Measurements from ENCODE around the gene APOBEC3H. TPM values are rescaled to one million over a fixed set of nuclear protein-coding genes. Genes with fewer than 3 reads are reported as not detected.

APOBEC3H gene
- total RNA-seq, 1 donor from 2014 or later: not detected

DNA sequence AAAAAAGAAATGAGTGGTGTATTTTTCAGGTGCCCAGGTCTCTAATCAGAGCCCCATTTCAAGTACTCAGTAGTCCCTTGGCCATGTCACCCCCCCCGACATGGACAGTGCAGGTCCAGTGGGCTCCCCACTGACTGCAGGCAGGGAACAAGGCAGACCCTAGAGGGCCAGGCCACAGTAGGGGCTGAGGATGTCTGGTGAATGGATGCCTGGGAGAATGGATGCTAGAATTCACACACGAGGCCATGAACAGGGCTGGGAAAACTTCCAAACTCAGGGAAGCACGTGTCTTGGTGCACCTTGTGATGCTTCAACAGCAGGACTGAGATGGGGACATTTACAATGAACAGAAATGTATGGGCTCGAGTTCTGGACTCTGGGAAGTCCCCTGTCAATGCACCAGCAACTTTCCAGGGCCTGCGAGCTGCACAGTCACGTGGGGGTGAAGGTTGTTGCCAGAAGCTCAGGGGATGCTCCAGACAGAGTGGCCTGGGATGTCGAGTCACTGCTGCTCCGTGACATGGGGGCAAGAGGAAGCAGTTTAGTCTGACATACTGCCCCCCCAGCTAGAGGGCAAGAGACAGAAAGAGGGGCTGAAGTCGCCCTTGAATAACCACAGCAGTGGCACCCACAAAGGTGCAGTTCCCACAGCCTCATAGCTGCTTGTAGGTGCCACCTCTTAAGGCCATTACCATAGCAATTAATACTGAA lies 16.8 kb upstream of the APOBEC3H start:
- no peak for DNase-seq (ENCODE audit: low read depth)

DNA sequence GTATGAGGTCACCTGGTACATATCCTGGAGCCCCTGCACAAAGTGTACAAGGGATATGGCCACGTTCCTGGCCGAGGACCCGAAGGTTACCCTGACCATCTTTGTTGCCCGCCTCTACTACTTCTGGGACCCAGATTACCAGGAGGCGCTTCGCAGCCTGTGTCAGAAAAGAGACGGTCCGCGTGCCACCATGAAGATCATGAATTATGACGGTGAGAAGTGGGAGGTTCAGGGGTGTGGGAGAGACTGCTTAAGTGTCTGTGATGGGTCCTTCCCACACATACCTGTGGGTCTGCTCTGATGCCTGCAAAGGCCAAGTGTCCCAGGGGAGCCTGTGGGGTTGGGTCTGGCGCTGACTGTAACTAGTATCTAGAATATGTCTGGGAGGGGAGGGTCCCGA lies 16.0 kb upstream of the APOBEC3H start:
- DNase-seq (ENCODE audit: low read depth): no peak

DNA sequence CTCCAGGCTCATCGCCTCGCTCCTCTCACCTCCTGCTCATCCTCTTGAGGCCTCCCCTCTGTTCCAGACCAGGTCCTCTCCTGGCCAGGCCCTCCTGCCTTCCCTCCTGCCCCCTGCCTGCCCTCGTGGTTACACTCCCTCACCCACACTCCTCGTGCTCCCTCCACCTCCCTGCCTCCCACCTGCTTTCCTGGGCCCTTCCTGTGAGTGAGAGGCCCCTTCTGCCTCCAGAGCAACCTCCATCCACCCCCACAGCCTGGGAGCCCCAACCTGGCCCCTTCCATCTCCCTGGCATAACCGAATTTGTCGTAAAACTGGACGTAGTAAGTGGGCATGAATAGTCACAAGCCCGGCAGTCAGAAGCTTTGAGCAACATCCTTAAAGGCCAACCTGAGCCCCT lies 15.4 kb upstream of the APOBEC3H start:
- no peak for DNase-seq (ENCODE audit: low read depth)

DNA sequence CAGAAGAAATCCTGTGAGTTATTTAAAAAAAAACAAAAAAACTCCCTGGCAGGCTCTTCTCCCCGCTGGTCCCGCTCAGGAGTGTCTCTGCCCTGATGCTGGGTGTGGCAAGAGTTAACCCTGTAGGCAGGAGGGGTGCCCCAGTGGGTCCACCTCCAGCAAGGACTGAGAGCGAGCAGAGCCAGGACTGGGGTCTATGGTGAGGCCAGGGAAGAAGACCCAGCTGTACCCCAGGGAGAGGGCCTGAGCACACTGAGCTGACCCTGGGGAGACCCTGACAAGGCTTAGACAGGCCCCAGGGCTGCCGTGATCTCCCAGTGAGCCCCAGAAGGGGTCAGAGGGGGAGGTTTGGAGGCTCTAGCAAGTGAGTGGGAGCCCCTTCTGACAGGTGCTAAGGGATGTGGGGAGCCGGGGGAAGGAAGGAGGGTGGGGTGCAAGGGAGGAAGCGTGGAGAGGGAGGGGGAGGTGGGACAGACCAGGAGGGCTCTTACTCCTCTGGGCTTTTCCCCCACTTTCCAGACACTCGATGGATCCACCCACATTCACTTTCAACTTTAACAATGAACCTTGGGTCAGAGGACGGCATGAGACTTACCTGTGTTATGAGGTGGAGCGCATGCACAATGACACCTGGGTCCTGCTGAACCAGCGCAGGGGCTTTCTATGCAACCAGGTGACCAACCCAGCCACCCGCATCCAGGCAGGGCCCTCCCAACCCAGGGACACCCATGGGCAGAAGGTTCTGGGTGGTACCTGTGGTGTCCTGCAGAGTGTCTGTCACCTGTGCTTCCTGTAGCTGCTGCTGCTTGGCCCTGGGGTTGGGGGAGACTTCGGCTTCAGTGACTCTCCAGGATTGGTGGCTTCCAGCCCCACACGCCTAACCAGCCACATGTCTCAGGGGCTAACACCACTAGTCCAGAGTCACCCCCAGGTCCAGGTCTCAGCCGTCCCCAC lies 13.6 kb upstream of the APOBEC3H start:
- DNase-seq (ENCODE audit: low read depth): no peak

DNA sequence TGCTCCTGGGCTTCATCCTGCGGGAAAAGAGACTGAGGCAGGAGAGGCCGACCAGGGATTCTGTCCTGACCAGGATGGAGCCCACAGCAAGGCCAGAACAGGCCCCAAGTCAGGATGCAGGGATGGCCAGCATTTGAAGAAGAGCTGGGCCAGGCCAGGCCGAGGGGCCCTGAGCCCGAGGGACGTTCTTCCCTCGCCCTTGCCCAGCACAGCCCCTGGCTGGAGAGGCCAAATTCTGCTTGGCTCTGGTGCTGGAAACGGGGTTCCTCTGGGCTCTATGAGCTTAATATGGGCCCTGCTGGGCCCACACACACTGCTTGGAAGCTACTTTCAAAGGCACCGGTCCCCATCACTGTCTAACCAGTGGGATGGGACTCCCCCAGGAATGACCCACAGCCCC lies 12.4 kb upstream of the APOBEC3H start:
- DNase-seq (ENCODE audit: low read depth): no peak

DNA sequence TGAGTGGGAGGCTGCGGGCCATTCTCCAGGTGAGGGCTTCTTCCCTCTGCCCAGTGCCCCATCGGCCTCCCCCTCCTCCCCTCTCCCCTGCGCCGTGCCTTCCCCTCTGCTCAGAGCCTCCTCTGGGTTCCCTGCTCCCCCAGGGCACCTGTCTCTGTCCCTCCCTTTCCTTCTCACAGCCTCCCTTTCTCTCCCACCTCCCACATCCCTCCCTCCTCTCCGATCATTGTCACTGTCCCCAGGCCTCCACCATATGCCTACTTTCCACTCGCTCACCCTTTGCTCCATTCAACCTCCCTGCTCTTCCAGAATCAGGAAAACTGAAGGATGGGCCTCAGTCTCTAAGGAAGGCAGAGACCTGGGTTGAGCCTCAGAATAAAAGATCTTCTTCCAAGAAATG lies 9.9 kb upstream of the APOBEC3H start:
- no peak for DNase-seq (ENCODE audit: low read depth)

DNA sequence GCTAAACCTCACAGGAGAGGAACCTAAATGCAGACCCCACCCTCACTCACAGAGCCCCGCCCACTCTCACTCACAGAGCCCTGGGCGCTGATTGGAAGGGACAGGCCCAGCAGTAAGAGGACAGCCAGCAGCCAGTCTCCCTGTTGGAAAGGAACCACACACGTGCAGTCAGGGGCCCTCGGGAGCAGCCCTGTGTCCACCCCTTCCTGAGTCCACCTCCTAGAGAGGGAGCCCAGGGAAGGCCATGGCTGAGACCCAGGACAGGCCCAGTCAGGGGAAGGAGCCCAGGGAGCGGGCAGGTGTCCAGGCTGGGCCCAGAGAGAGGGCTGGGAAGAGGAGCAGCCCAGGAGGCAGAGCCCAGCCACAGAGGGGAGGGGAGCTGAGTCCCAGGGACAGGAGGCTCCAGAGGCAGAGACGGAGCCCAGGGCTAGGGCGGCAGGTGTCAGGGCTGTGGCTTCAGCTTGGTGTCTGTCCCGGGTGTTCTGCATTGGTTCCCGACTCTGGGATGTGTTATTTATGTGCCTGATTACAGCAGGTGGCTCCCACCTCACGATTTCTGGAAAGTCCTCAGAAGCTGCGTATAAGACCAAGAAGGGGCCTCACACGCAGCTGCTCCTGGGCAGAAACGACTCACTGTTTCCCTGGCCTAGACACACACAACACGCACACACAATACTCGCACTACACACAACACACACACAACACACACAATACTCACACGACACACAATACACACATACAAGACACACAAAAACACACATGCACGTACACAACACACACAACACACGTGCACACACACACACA lies 9.0 kb upstream of the APOBEC3H start:
- peak; percentile 70 for DNase-seq (ENCODE audit: low read depth)

DNA sequence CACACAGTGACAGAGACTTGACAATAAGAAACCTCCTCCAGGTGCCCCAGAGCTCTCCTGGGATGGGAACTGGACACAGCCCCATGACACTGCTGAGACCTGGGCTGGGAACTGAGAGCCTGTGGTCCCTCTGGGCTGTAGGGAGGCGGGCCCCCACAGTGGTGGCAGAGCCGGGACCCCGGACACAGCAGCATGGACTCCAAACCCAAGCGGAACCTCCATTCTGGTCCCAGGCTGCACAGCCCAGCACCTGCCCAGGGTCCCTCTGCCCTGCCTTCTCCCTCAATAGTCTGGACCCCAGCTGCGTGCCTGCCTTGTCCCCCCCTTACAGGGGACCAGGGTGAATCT lies 8.4 kb upstream of the APOBEC3H start:
- no peak for DNase-seq (ENCODE audit: low read depth)

DNA sequence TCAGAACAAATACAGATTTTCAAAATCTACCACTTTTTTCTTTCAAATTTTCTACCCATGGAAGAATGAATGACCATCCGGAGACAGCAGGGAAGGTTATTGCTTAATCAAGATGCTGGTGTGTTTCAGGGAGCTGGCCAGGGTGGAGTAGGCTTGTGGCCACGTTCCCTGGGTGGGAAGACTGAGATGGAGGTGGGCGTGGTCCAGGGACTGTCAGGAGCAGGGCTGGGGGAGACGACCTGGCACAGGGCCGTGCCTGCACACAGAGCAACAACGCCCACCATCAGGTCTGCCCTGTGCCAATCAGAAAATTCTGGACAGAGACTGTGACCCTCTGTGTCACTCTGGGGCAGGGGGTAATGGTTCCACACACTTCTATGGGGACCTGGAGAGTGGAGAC lies 7.1 kb upstream of the APOBEC3H start:
- DNase-seq (ENCODE audit: low read depth): no peak

DNA sequence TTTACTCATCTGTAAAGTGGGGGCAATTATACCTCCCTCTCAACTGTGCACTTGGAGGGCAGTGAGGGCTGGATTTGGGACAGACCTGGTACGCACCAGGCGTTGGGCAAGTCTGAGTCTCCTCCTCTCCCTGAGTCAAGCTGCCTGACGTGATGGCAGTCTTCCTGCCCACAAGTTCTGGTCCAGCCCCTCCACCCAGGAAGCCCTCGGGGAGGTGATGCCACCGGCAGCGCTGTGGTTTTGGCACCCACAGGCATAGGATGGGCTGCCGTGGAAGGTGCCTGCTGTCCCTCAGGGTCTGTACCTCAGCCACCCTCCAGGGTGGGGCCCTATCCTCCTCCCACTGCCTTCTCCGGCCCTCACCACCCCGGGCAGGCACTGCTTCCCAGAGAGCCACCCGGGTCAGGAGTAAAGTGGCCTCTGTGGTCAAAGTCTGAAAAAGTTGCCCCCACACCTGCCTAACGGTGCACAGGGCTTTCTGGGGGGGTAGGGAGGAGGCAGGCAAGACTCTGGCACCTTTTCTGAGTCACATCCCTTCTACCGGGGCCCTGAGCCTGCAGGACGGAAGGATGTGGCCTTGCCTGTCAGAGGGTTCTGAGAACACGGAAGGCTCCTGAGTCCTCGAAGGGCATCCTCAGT lies 6.5 kb upstream of the APOBEC3H start:
- no peak for DNase-seq (ENCODE audit: low read depth)

DNA sequence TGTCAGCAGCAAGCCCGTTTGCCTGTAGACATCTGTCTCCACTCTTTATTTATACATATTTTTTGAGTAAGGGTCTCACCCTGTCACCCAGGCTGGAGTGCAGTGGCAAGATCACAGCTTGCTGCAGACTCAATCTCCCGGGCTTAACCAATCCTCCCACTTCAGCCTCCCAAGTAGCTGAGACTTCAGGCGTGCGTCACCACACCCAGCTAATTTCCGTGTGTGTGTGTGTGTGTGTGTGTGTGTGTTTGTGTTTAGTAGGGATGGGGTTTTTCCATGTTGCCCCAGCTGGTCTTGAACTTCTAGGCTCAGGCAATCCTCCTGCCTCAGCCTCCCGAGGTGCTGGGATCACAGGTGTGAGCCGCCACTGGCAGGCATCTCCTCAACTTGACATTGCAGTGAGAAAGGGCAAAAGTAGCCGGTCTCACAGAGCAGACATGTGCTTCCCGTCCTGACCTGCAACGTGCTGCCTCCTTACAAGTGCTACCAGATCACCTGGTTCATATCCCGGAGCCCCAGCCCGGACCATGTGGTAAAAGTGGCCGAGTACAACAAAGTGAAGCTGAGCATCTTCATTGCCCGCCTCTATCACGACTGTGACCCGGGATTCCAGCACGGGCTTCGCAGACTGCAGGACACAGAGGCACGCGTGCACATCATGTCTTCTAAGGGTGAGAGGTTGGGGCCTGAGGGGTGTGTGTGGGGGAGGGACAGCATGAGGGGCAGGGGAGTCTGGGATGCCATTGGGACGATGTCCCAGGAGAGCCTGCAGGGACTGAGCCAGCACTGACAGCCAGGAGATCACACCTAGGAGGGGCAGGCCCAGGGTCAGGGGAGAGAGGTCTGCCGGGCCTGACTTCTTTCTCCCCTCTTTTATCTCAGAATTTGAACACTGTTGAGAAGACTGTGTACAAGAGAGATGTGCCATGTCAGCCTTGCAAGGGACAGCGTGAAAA lies 5.6 kb upstream of the APOBEC3H start:
- DNase-seq (ENCODE audit: low read depth): no peak

DNA sequence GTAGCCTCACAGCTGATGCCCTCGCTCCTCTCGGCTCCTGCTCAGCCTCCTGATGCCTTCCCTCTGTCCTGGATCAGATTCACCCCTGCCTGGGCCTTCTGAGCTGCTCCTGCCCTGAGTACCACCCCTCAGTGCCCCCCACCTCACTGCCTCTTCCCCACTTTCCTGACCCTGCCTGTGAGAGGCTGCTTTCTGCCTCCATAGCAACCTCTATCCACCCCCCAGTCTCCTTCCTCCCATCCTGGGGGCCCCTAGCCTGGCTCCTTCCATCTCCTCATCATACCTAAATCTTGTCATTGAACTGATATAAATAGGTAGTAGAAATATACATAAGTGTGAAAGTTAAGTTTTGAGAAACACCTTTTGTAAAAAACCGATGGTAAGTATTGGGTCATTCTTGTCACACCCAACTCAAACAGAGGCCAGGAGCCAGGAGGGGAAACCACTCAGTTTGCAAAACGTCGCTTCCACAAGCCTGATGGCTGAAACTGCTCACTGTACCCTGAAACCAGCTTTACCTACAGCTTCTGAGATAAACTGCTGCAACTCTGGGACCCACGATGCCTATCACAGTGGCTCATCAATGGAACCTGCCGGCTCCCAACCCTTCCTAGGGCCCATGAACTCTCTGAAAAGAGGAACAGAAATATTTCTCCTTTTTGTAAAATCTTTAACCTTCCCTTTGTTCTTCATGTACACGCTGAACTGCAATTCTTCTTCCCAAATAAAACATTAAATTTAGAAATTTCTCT lies 4.8 kb upstream of the APOBEC3H start:
- no peak for DNase-seq (ENCODE audit: low read depth)

DNA sequence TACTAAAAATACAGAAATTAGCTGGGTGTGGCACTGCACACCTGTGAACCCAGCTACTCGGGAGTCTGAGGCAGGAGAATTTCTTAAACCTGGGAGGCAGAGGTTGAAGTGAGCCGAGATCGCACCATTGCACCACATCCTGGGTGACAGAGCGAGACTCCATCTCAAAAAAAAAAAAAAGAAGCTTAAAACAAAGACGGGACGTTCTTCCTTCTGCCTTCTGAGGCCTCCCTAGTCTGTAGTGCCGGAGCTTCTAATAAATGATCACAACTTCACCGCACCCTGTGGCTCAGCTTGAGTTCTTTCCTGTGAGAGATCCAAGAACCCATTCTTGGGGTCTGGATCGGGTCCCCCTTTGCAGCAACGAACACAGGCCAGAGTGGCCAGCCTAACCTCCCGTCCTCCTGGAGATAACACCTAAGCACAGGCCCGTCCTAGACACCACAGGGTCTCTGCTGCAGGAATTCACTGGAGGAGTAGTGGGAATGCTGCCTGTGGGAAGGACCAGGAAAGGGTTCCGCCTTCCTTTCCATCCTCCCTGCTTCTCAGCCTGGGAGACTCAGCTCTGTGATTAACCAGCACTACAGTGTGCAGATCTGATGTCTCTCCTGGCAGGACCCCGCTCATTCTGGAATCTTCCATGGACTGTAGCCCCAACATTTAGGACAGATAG lies 2.2 kb upstream of the APOBEC3H start:
- no peak for DNase-seq (ENCODE audit: low read depth)

DNA sequence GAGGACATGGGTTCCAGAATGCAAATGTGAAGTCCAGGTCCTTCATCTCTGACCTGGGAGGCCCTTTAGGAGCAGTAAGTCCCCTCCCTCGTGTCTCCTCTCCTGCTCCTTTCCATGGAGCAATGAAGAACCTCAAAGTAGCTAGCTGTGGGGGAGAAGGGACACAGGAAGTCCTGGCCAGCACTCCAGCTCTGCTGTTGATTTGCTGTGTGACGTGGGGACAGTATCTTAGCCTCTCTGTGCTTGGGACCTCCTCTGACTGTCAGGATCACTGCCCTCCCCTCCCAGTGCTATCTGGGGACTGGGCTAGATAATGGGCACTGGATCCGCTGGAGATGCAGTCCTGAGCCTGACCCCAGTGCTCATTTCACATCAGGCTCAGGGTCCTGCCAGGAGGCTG lies 1.1 kb upstream of the APOBEC3H start:
- DNase-seq (ENCODE audit: low read depth): no peak

DNA sequence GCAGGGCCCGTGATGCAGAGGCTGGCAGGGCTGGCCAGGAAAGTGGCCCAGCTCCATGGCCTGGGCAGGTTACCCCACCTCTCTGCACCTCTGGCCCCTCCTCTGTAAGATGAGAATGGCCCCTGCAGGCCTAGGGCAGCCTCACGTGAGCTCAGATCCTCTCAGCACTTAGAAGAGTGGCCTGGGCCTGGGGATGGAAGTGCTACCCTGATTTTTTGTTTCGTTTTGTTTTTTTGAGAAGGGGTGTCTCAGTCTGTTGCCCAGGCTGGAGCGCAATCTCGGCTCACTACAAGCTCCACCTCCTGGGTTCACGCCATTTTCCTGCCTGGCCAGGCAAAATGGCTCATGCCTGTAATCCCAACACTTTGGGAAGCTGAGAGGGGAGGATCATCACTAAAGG lies 982 bp downstream of the APOBEC3H start:
- DNase-seq (ENCODE audit: low read depth): no peak

DNA sequence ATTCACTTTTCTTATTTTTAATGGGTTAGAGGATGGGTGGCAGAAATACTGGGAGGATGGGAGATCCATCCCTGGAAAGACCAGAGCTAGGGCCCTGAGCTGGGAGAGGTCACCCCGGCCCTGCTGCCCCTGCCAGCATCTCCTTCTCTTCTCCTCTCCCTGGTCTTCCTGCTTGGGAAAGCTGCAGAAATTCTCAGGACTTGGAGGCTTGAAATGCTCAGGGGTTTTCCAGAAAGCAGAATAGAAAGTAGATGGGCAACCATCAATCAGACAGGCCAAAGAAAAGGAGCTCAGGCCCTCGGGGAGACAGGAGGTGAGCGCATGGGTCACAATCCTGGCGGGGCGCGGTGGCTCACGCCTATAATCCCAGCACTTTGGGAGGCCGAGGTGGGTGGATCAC lies 1.5 kb downstream of the APOBEC3H start:
- DNase-seq (ENCODE audit: low read depth): no peak

DNA sequence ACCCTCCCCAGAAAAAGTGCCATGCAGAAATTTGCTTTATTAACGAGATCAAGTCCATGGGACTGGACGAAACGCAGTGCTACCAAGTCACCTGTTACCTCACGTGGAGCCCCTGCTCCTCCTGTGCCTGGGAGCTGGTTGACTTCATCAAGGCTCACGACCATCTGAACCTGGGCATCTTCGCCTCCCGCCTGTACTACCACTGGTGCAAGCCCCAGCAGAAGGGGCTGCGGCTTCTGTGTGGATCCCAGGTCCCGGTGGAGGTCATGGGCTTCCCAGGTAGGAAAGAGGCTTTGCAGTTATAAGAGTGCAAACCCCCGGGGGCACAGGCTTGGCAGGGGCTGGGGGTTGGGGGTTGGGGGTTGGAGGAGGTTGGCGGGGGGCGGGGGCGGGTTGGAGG lies 4.2 kb downstream of the APOBEC3H start:
- no peak for DNase-seq (ENCODE audit: low read depth)

DNA sequence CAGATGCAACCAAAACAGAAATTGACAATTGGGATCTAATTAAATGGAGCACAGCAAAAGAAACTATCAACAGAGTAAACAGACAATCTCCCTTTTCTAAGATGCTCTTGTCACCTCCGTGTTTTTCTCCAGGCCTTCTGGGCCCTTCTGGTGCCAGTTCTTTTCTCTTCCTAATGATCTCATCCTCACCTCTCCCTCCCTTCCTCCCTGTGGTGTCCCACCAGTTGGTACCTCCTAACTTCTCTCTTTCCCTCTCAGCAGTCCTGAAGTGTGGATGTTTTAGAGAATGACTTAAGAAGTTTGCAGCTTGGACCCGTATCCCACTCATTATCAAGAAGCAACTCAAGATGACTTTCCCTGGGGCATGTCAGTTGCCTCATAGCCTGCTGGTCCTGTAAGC lies 6.4 kb downstream of the APOBEC3H start:
- no peak for DNase-seq (ENCODE audit: low read depth)

DNA sequence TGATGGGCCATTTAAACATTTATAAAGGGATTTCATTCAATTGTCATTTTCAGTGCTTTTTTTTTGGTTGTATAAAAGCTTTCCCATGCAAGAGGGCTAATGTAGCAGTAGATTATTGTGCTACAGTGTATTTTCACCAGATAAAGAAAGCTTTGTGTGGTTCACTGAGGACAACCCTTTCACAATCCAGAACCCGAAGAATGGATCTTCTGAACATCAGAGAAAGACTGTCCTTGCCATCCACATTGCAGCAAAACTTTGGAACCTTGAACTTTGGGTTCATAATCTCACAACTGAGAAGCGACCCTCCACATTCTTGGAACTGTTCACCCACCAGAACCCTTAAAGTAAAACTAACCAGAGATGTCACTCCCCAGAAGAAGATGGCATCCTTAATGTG lies 9.3 kb downstream of the APOBEC3H start:
- no peak for DNase-seq (ENCODE audit: low read depth)
